HG03095 (cell line): ENCODE measurements around the gene KREMEN2.

Source experiments
- ATAC-seq: cut with Tn5 transposase; IDR thresholded peaks from one replicate; pipeline ENCODE4 v1.9.1; 2021; ENCODE audit warnings: moderate library complexity; ENCODE audit not compliant: unreplicated experiment

The KREMEN2 gene

DNA sequence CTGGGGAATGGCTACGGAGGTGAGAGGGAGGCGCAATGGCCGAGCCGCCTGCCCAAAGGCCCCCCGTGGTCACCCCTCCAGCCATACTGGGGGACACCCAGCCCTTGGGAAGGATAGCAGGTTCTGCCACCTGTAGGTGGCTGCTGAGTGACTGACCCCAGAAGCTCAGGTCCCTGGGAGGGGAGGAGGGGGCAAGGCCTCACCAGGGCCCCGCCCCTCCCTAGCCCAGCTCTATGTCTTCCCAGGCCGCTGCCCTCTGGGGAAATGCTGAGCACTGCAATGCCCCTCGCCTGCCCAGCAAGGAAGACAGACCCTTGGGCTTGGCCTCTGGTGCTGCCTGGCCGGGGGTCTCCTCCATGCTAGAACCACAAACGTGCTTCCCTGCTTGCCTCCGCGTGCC, 37.2 kb downstream of the KREMEN2 start:
- ATAC-seq: no peak

- ATAC-seq: peak; percentile 92
Measured at GRCh38 chr16:3003582-3004270, 39.7 kb downstream of the KREMEN2 start.

- no peak for ATAC-seq
Measured at GRCh38 chr16:3004319-3004718, 40.2 kb downstream of the KREMEN2 start.

GRCh38 chr16:3004781-3005284, 40.8 kb downstream of the KREMEN2 start:
- ATAC-seq: no peak

DNA sequence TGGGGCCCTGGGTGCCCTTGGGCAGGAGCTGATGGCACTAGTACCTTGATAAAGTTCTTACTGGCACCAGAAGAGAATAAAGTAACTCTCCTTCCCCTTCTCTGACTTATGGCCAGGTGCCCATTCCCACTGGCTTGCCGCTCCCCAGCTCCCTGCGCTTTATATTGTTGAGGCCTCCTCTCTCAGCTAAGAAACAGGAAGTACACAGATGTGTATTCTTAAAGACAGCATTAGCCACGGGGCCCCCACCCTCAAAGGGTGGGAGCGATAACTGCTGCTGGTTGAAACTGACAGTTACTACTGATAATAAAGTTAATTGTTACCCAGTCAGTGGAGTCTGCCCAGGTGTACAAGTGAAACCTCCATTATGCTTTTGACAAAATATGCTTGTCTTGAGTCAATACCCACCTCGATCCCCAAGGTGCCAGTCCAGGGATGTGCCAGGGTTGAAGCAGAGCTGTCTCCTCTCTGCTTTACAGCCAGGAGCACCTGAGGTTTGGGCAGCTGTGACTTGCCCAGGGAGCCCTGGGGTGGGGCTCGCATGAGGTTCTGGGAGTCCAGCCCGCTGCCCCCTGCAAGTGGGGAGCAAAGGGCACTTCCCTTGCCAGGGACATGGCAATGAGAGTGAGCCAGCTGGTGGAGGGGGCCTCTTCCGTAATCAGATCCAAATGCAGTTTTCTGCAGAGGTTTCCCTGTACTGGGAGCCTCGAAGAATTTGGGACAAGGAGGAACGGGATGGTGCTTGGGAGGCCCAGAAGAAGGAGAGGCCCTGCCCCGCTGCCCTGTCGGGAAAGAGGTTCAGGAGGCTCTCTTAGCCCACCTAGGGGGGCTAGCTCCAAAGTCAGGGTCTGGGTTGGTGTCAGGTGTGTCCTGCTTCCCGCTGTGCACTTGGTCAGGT, 43.2 kb downstream of the KREMEN2 start:
- no peak for ATAC-seq

DNA sequence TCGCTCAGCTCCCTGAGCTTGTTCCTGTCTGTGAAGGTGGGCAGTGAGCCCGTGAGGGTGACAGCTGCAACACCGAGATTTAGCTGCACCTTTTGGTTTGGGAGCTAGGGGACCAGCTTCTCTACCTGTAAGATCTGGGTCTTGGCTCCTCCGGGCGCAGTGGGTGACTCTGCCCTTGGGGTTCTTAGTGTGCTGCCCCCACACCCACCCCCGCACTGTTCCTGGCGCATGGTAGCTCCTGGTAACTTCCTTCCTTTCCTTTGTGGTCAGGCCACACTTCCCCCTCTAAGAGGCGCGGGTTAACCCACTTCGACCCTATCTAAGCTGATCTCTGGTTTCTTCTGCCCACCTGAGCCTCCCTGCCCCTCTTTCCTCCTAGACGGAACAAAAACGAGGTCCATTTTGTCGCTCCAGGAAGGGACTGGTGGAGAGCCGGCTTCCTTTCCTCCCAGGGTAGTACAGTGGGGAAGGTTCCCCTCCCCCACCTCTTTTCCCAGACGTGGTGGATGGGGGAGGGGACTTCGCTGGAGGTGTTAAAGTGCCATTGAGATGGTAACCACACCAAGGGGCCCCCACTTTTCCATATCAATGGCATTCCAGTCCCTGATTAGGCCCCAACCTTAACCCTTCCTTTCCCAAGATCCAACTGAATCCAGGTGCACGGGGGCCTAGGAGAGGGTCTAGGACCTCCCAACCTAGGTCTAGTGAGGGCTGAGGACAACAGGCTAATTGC, 44.0 kb downstream of the KREMEN2 start:
- no peak for ATAC-seq

- ATAC-seq: no peak
Measured at GRCh38 chr16:3008690-3009037, 44.6 kb downstream of the KREMEN2 start.

- ATAC-seq: no peak
Measured at GRCh38 chr16:3009568-3010390, 45.7 kb downstream of the KREMEN2 start.

DNA sequence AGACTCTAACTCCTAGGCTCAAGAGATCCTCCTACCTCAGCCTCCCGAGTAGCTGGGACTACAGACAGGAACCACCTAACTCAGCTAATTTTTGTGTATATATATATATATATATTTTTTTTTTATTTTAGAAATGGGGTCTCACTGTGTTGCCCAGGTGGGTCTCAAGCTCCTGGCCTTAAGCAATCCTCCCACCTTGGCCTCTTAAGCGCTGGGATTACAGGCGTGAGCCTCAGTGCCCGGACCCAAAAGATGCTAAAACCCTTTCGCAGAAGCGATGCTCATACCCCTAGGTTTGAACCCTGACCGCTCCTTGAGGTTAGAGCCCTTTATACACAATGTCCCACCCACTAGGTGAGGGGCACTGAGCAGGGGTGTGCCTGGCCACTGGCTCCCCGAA, 46.4 kb downstream of the KREMEN2 start:
- ATAC-seq: no peak

GRCh38 chr16:3012246-3012645, 48.2 kb downstream of the KREMEN2 start:
- ATAC-seq: no peak

GRCh38 chr16:3012828-3013420, 48.8 kb downstream of the KREMEN2 start, which contains the start of gene CLDN9:
CLDN9 (plus strand) TSS chr16:3012923; CDS start chr16:3013363, 440 bp downstream.
- ATAC-seq: no peak

DNA sequence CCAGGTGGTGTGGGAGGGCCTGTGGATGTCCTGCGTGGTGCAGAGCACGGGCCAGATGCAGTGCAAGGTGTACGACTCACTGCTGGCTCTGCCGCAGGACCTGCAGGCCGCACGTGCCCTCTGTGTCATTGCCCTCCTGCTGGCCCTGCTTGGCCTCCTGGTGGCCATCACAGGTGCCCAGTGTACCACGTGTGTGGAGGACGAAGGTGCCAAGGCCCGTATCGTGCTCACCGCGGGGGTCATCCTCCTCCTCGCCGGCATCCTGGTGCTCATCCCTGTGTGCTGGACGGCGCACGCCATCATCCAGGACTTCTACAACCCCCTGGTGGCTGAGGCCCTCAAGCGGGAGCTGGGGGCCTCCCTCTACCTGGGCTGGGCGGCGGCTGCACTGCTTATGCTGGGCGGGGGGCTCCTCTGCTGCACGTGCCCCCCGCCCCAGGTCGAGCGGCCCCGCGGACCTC, 49.4 kb downstream of the KREMEN2 start:
- no peak for ATAC-seq

DNA sequence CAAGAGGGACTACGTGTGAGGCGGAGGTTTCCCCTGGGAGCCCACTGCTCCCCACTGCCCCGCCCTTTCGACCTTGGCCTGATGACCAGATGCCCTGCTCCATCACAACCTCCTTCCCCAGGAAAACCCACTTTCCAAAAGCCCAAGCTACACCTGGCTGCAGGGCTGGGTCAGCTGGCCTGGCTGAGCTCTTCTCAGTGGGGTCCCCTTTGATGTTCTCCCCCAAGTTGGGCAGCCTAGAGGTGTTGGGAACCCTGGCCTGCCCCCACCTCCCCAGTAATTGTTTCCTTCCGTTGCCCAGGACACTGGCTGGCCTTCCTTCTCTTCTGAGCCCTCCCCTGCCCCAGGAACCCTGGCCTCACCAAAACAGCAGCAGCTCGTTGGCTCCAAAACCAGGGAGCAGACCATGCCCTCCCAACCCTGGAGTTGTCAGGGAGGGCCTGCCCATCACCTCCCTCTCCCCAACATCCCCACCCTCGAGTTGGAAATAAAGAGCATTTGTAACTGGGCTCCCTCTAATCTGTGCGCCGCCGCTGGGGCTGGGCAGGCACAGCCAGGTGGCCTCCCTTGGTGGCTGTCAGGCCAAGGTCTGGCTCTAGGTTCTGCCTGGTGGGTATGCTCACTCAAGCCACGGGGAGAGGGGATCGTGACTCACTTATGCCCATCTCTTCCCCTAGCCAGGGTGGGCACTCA, 50.1 kb downstream of the KREMEN2 start:
- no peak for ATAC-seq

DNA sequence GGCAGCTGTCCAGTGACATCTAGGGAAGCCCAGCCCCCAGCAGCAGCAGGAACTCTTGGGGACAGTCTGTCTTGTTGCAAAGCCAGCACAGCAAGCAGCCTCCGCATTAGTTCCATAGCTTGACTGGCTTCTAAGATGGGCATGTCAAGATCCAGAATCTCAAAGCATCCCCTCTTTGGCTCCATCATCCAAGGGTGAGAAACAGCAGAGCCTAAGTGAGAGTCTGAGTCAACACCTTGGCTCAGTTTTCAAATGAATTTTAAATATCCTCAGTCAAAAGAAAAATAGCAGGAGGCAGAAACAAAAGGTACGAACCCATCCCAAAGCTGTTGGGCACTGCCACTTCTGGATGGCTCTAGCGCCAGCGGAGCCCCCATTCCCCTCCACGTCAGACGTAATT, 50.9 kb downstream of the KREMEN2 start:
- no peak for ATAC-seq

- no peak for ATAC-seq
Measured at GRCh38 chr16:3015865-3016521, 51.9 kb downstream of the KREMEN2 start.

- ATAC-seq: no peak
Measured at GRCh38 chr16:3017344-3017743, 53.3 kb downstream of the KREMEN2 start.
